Right atrium auricular region (tissue), 2 donors: ENCODE measurements around the gene MS4A10. TPM values are rescaled to one million over a fixed set of nuclear protein-coding genes. Genes with fewer than 3 reads are reported as not detected.

Experiments
- DNase-seq: peaks from one replicate; pipeline ENCODE4 v3.0.0-alpha.2; 2019; ENCODE audit warnings: low spot score
- H3K27ac ChIP-seq, 2 donors: fragments of 200-600 bp; sonication (generic); 1 replicate in 1 of 2; 2 replicates in 1 of 2; pipeline ENCODE4 v1.5.1; 2016 to 2019
- H3K27me3 ChIP-seq, 2 donors: fragments of 200-600 bp; sonication (generic); one replicate each; pipeline versions ENCODE4 v1.5.1 to v1.6.0; 2017 to 2019
- H3K36me3 ChIP-seq: fragments of 200-600 bp; sonication (generic); one replicate; pipeline ENCODE4 v1.5.1; 2016
- H3K4me1 ChIP-seq, 2 donors: fragments of 200-600 bp; sonication (generic); one replicate each; pipeline versions ENCODE4 v1.5.1 to v1.6.0; 2017 to 2019
- H3K4me3 ChIP-seq, 2 donors: fragments of 200-600 bp; sonication (generic); 1 replicate in 1 of 2; 2 replicates in 1 of 2; pipeline ENCODE4 v1.5.1; 2017 to 2019; ENCODE audit warnings: mild to moderate bottlenecking in 1 of 2, moderate library complexity in 1 of 2
- H3K9me3 ChIP-seq, 2 donors: fragments of 200-600 bp; sonication (generic); one replicate each; pipeline ENCODE4 v1.5.1; 2019
- CTCF ChIP-seq, 2 donors: fragments of 200-600 bp; sonication (generic); IDR thresholded peaks; one replicate each; pipeline ENCODE4 v1.5.1; 2019; ENCODE audit warnings: antibody characterized with exemption in 2 of 2
- total RNA-seq, 2 donors: library from RNA; depleted of rRNA; stranded (reverse); fragments of >200 nt; gene quantifications; one replicate each; pipeline ENCODE4 v1.1.0, GENCODE V29; 2016

Gene MS4A10
- total RNA-seq, 2 donors from 2014 or later = not detected

GRCh38 chr11:60769273-60769672 is 15.9 kb upstream of the MS4A10 start:
- H3K27ac ChIP-seq = no peak overlapping the region
- H3K36me3 ChIP-seq = no peaks in the 10 kb centered on the region
- H3K4me3 ChIP-seq = no peak overlapping the region
- no peaks in the 10 kb centered on the region for H3K27me3 ChIP-seq
- no peaks in the 10 kb centered on the region for H3K4me1 ChIP-seq
- no peak for TF ChIP-seq CTCF (IDR thresholded peaks at IDR 0.05)
- DNase-seq = no peak
- no peaks in the 10 kb centered on the region for H3K9me3 ChIP-seq

- no peaks in the 10 kb centered on the region for H3K27me3 ChIP-seq
- H3K9me3 ChIP-seq = no peaks in the 10 kb centered on the region
- peaks cover 0 to under 1% of the 10 kb centered on the region in 2 donors for H3K4me1 ChIP-seq
- H3K4me3 ChIP-seq = no peak overlapping the region
- H3K36me3 ChIP-seq = no peaks in the 10 kb centered on the region
- no peak for TF ChIP-seq CTCF (IDR thresholded peaks at IDR 0.05)
- no peak overlapping the region for H3K27ac ChIP-seq
- no peak for DNase-seq
Measured at GRCh38 chr11:60769811-60770210, 15.3 kb upstream of the MS4A10 start.

- peaks cover 0 to 14% of the 10 kb centered on the region in 2 donors for H3K4me1 ChIP-seq
- no peak for DNase-seq
- no peaks in the 10 kb centered on the region for H3K27me3 ChIP-seq
Measured at GRCh38 chr11:60771146-60771545, 14.0 kb upstream of the MS4A10 start.

GRCh38 chr11:60771879-60772525 is 13.1 kb upstream of the MS4A10 start:
- H3K27me3 ChIP-seq = no peaks in the 10 kb centered on the region
- no peak for DNase-seq
- H3K4me1 ChIP-seq = peaks cover 0 to 14% of the 10 kb centered on the region in 2 donors

More at GRCh38 chr11:60771146-60771545, 14.0 kb upstream of the MS4A10 start:
- H3K9me3 ChIP-seq = no peaks in the 10 kb centered on the region
- no peak overlapping the region for H3K4me3 ChIP-seq
- no peak overlapping the region for H3K27ac ChIP-seq
- no peak for TF ChIP-seq CTCF (IDR thresholded peaks at IDR 0.05)
- no peaks in the 10 kb centered on the region for H3K36me3 ChIP-seq

GRCh38 chr11:60772666-60773065 is 12.5 kb upstream of the MS4A10 start:
- H3K27me3 ChIP-seq = no peaks in the 10 kb centered on the region
- no peaks in the 10 kb centered on the region for H3K36me3 ChIP-seq
- no peak overlapping the region for H3K27ac ChIP-seq
- H3K9me3 ChIP-seq = no peaks in the 10 kb centered on the region
- no peak for DNase-seq
- peaks cover 0 to 14% of the 10 kb centered on the region in 2 donors for H3K4me1 ChIP-seq
- TF ChIP-seq CTCF (IDR thresholded peaks at IDR 0.05) = no peak
- H3K4me3 ChIP-seq = no peak overlapping the region

More at GRCh38 chr11:60771879-60772525, 13.1 kb upstream of the MS4A10 start:
- Histone ChIP-seq H3K36me3 (no peaks in the 10 kb centered on the region), H3K27ac (no peak overlapping the region), H3K9me3 (no peaks in the 10 kb centered on the region), H3K4me3 (no peak overlapping the region)
- TF ChIP-seq CTCF (IDR thresholded peaks at IDR 0.05) = no peak

- no peaks in the 10 kb centered on the region for H3K27me3 ChIP-seq
- no peaks in the 10 kb centered on the region for H3K9me3 ChIP-seq
- H3K4me3 ChIP-seq = no peak overlapping the region
- TF ChIP-seq CTCF (IDR thresholded peaks at IDR 0.05) = no peak
- H3K27ac ChIP-seq = no peak overlapping the region
- no peak for DNase-seq
- peaks cover 0 to 14% of the 10 kb centered on the region in 2 donors for H3K4me1 ChIP-seq
- no peaks in the 10 kb centered on the region for H3K36me3 ChIP-seq
Measured at GRCh38 chr11:60774726-60775125, 10.4 kb upstream of the MS4A10 start.
